GM12878 (cell line): ENCODE measurements around the gene NT5C2. TPM values are rescaled to one million over a fixed set of nuclear protein-coding genes. Genes with fewer than 3 reads are reported as not detected.
"Not testable (repeated sequence)": the region's sequence is repeated elsewhere in the genome, so short reads cannot be mapped to it uniquely, and the experiment has no call there.

ENCODE experiments used
- ATAC-seq: fragments of 200-7000 bp; cut with Tn5 transposase; 3 replicates; pipeline ENCODE4 v1.9.1; 2020; ENCODE audit warnings: mild to moderate bottlenecking, moderate library complexity
- BruUV-seq: library from RNA; stranded (reverse); fragments of 400-500 nt; replicated peaks from 2 replicates; lab custom pipeline; 2021; lab: Mats Ljungman, UMichigan
- CTCF ChIA-PET: fragments of 300-600 bp; sonication (Branson Sonifier 250); formaldehyde crosslinking; extraction: SDS; loops from one replicate; lab custom pipeline; 2021; ENCODE audit warnings: inconsistent platforms; lab: Yijun Ruan, JAX
- POLR2A ChIA-PET: fragments of 350-600 bp; formaldehyde crosslinking; extraction: SDS; loops from one replicate; lab custom pipeline; 2021; ENCODE audit warnings: inconsistent platforms; lab: Charles Lee
- RAD21 ChIA-PET: fragments of 300-600 bp; sonication (Branson Sonifier 250); formaldehyde crosslinking; loops from one replicate; lab custom pipeline; 2023; ENCODE audit warnings: antibody characterized with exemption; ENCODE audit not compliant: unreplicated experiment; lab: Charles Lee
- SMC1A ChIA-PET: fragments of 300-600 bp; sonication (Branson Sonifier 250); formaldehyde crosslinking; loops from one replicate; lab custom pipeline; 2023; ENCODE audit not compliant: unreplicated experiment, uncharacterized antibody; lab: Charles Lee
- DNase-seq: peaks from one replicate; pipeline ENCODE4 v3.0.0-alpha.2; 2011; ENCODE audit warnings: low read depth, low spot score
- FAIRE-seq: peaks from 3 replicates; lab custom pipeline; 2011; peaks lifted over from hg19 to GRCh38; lab: Jason Lieb, UNC
- H2AFZ ChIP-seq: 2 replicates; pipeline ENCODE4 v1.6.0; 2011; ENCODE audit warnings: low read depth, low read length, control low read depth; ENCODE audit not compliant: control insufficient read depth
- H3K27ac ChIP-seq: 2 replicates; pipeline ENCODE4 v1.5.1; 2011; ENCODE audit warnings: control low read depth; ENCODE audit not compliant: control insufficient read depth, insufficient read depth
- H3K27me3 ChIP-seq, 2 experiments: replicated peaks in 1 of 2; 2 replicates each; pipeline versions ENCODE4 v1.6.0 to v1.6.1; 2011; ENCODE audit warnings: low read length in 1 of 2; ENCODE audit not compliant: control insufficient read depth in 2 of 2, insufficient read depth in 2 of 2
- H3K36me3 ChIP-seq, 2 experiments: 2 replicates each; pipeline ENCODE4 v1.5.1; 2011; ENCODE audit warnings: low read length in 1 of 2; ENCODE audit not compliant: control insufficient read depth in 2 of 2, insufficient read depth in 2 of 2
- H3K4me1 ChIP-seq: 2 replicates; pipeline ENCODE4 v1.6.1; 2011; ENCODE audit warnings: mild to moderate bottlenecking, low read length, moderate library complexity, mixed read lengths; ENCODE audit not compliant: control insufficient read depth, insufficient read depth
- H3K4me2 ChIP-seq: 2 replicates; pipeline ENCODE4 v1.6.0; 2011; ENCODE audit warnings: control low read depth; ENCODE audit not compliant: control insufficient read depth, insufficient read depth
- H3K4me3 ChIP-seq: fragments of 200-600 bp; sonication (generic); 2 replicates; pipeline ENCODE4 v1.5.1; 2016
- H3K79me2 ChIP-seq: 2 replicates; pipeline ENCODE4 v1.6.0; 2011; ENCODE audit warnings: low read length; ENCODE audit not compliant: control insufficient read depth, insufficient read depth
- H3K9ac ChIP-seq: 2 replicates; pipeline ENCODE4 v1.8.0; 2011; ENCODE audit warnings: low read length, control low read depth, mixed read lengths; ENCODE audit not compliant: control insufficient read depth, insufficient read depth
- H3K9me3 ChIP-seq: replicated peaks from 3 replicates; pipeline ENCODE4 v1.5.1; 2011; ENCODE audit warnings: mild to moderate bottlenecking, low read length; ENCODE audit not compliant: control insufficient read depth, insufficient read depth
- H4K20me1 ChIP-seq: 2 replicates; pipeline ENCODE4 v1.6.0; 2011; ENCODE audit not compliant: control insufficient read depth, insufficient read depth
- NFYA ChIP-seq: IDR thresholded peaks from 2 replicates; pipeline ENCODE4 v1.6.1; 2011; ENCODE audit warnings: low read depth, mild to moderate bottlenecking, low read length, improper control_type of control experiment, borderline replicate concordance
- POLR2A ChIP-seq: IDR thresholded peaks from 2 replicates; pipeline ENCODE4 v1.6.1; 2011; ENCODE audit warnings: low read depth, mild to moderate bottlenecking, low read length
- WGBS: methylation state at CpG from one replicate; pipeline ENCODE4 v1.1.6; 2016; ENCODE audit warnings: low lambda C conversion rate; ENCODE audit not compliant: insufficient replicate concordance, insufficient coverage; ENCODE audit errors: missing lambda C conversion rate; 5-methylcytosine and 5-hydroxymethylcytosine counted together
- in situ Hi-C: fragments of 300-500 bp; cut with MboI; formaldehyde crosslinking; loops from 9 replicates; pipeline ENCODE4 v1.14.3; 2018; ENCODE audit warnings: mixed read lengths
- intact Hi-C: fragments of 100-400 bp; cut with micrococcal nuclease; formaldehyde crosslinking; loops from one replicate; pipeline ENCODE4 v1.14.2; 2022; ENCODE audit not compliant: unreplicated experiment
- polyA plus RNA-seq, 11 experiments: library from polyadenylated mRNA; depleted of rRNA in 4 of 11; unstranded in 6 of 11; stranded (reverse) in 5 of 11; fragments of >200 nt; fragmentation: Nextera tagmentation in 4 of 11; fragmentation: Illumina TruSeq in 1 of 11; extraction: Ambion mirVana in 4 of 11; extraction: Trizol in 1 of 11; gene quantifications; 1 replicate in 1 of 11; 2 replicates in 10 of 11; pipeline versions ENCODE4 v1.2.1 to v1.2.3, GENCODE V29; 2011 to 2016; ENCODE audit warnings: inconsistent platforms in 2 of 11, missing spikeins in 2 of 11, low read depth in 1 of 11
- total RNA-seq, 4 experiments: library from RNA; depleted of rRNA in 3 of 4; stranded (reverse); fragments of >200 nt in 3 of 4; fragmentation: Illumina TruSeq in 1 of 4; extraction: Trizol in 1 of 4; gene quantifications; 2 replicates each; pipeline versions ENCODE4 v1.2.1 to v1.2.3, GENCODE V29; 2013 to 2021

The NT5C2 gene
- total and polyA plus RNA-seq, 10 of the 15 experiments (the other 5 are each of a cell fraction or from before 2014, with no cell fraction given): 15.8 to 70.1 (median 56.0) TPM

- no peak for FAIRE-seq
- no TSS peak for BruUV-seq
- DNase-seq: no peak
- no peaks in the 10 kb centered on the region for H3K9me3 ChIP-seq
- H3K4me3 ChIP-seq: no peak overlapping the region
- H2AFZ ChIP-seq: no peak overlapping the region
- no peak overlapping the region for H3K4me2 ChIP-seq
- ChIA-PET CTCF (no interaction called here), RAD21 (interaction anchor here (1.9 to 5.5 kb wide), 2 partner anchors 8 to 16 kb away, joined by 7 to 31 read pairs; partner anchors contain the start of gene NT5C2), SMC1A (interaction anchor here (1.3 to 7.9 kb wide), 4 partner anchors 9 to 68 kb away, joined by 4 to 68 read pairs (median 6); partner anchors contain the start of gene NT5C2), POLR2A (interaction anchor here (6.4 kb wide), 1 partner anchor 16 kb away, joined by 59 read pairs; the partner anchor contains the start of gene NT5C2)
- WGBS: 97% methylated on average over 11 of the region's 11 CpGs
- in situ Hi-C loops (no loop called here), intact Hi-C loops (no loop called here)
- peaks cover 7% of the 10 kb centered on the region in 2 experiments for H3K36me3 ChIP-seq
- H3K4me1 ChIP-seq: no peaks in the 10 kb centered on the region
- TF ChIP-seq NFYA (no peak), POLR2A (0 out of 2 replicates have a peak, but pooled peaks have one; percentile 6)
- H4K20me1 ChIP-seq: no peaks in the 10 kb centered on the region
- ATAC-seq: no peak
- H3K79me2 ChIP-seq: peaks cover 29% of the 10 kb centered on the region
- H3K9ac ChIP-seq: no peak overlapping the region
- no peak overlapping the region for H3K27ac ChIP-seq
- H3K27me3 ChIP-seq: no peaks in the 10 kb centered on the region
These were observed 17.3 kb downstream of the NT5C2 start for GRCh38 chr10:103175580-103176285.

- H4K20me1 ChIP-seq, H3K4me1 ChIP-seq, H3K4me2 ChIP-seq, H3K9me3 ChIP-seq, H3K27ac ChIP-seq, H3K9ac ChIP-seq, in situ Hi-C loops, H3K4me3 ChIP-seq, CTCF ChIA-PET, ATAC-seq, H3K36me3 ChIP-seq, POLR2A ChIA-PET, SMC1A ChIA-PET, FAIRE-seq, H3K27me3 ChIP-seq, DNase-seq, intact Hi-C loops, H2AFZ ChIP-seq: not testable (repeated sequence)
- WGBS: 100% methylated on average over 2 of the region's 2 CpGs
- RAD21 ChIA-PET: interaction anchor here (5.5 kb wide), 1 partner anchor 18 kb away, joined by 31 read pairs; the partner anchor contains the start of gene NT5C2
- peaks cover 15% of the 10 kb centered on the region for H3K79me2 ChIP-seq
- TSS peak; percentile 6 for BruUV-seq
These were observed 18.7 kb downstream of the NT5C2 start for GRCh38 chr10:103174324-103174723.
